Inflammatory macrophage treated with lipopolysaccharide for 4 hours (primary cell): ENCODE measurements around the gene ALKAL2.

Experiments used
- DNase-seq: peaks from one replicate; pipeline ENCODE4 v3.0.0-alpha.2; 2020

ALKAL2 gene

GRCh38 chr2:269356-270030 is 18.4 kb downstream of the ALKAL2 start:
- DNase-seq, result no peak

- no peak for DNase-seq
These were observed 19.6 kb downstream of the ALKAL2 start for GRCh38 chr2:268323-268722.

- DNase-seq, result peak; percentile 97
These were observed 23.1 kb downstream of the ALKAL2 start, which contains the start of gene ACP1 for GRCh38 chr2:264493-265468. TSS of gene ACP1 (plus strand) at chr2:264947. CDS start at chr2:264965, 18 bp downstream.

- DNase-seq, result no peak
These were observed 24.0 kb downstream of the ALKAL2 start, which contains the start of gene SH3YL1 for GRCh38 chr2:263774-264492. TSS of gene SH3YL1 (minus strand) at chr2:264032. CDS start at chr2:263984, 48 bp downstream.

GRCh38 chr2:263022-263738 is 24.7 kb downstream of the ALKAL2 start:
- no peak for DNase-seq

- no peak for DNase-seq
These were observed 25.8 kb downstream of the ALKAL2 start for GRCh38 chr2:262117-262516.

- DNase-seq, result no peak
These were observed 27.3 kb downstream of the ALKAL2 start for GRCh38 chr2:260507-261161.

GRCh38 chr2:259789-260331 is 28.0 kb downstream of the ALKAL2 start:
- DNase-seq, result no peak

GRCh38 chr2:258933-259332 is 29.0 kb downstream of the ALKAL2 start:
- no peak for DNase-seq

GRCh38 chr2:257842-258241 is 30.0 kb downstream of the ALKAL2 start:
- no peak for DNase-seq

- no peak for DNase-seq
These were observed 30.5 kb downstream of the ALKAL2 start for GRCh38 chr2:257429-257828.

GRCh38 chr2:256094-256493 is 31.8 kb downstream of the ALKAL2 start:
- DNase-seq, result no peak

GRCh38 chr2:255195-255594 is 32.7 kb downstream of the ALKAL2 start:
- DNase-seq, result no peak

- no peak for DNase-seq
These were observed 33.6 kb downstream of the ALKAL2 start for GRCh38 chr2:254241-254640.

- DNase-seq, result no peak
These were observed 34.7 kb downstream of the ALKAL2 start for GRCh38 chr2:253202-253638.

- DNase-seq, result no peak
These were observed 35.8 kb downstream of the ALKAL2 start for GRCh38 chr2:252001-252602.

GRCh38 chr2:249538-250042 is 38.3 kb downstream of the ALKAL2 start:
- no peak for DNase-seq

GRCh38 chr2:248724-249123 is 39.2 kb downstream of the ALKAL2 start:
- no peak for DNase-seq

- peak; percentile 62 for DNase-seq
These were observed 41.3 kb downstream of the ALKAL2 start for GRCh38 chr2:246489-247144.

- DNase-seq, result no peak
These were observed 43.3 kb downstream of the ALKAL2 start for GRCh38 chr2:244547-244946.
